ACC112 (cell line): ENCODE results near the gene OR4C45.
"Not testable (repeated sequence)": the region's sequence is repeated elsewhere in the genome, so short reads cannot be mapped to it uniquely, and the experiment has no call there.

ENCODE experiments used
- H2AFZ ChIP-seq: fragments of 200-600 bp; sonication (generic); one replicate; pipeline ENCODE4 v1.6.0; 2017; ENCODE audit warnings: antibody characterized with exemption, low read length; ENCODE audit not compliant: unreplicated experiment
- H3K27ac ChIP-seq: fragments of 200-600 bp; sonication (generic); 2 replicates; pipeline ENCODE4 v1.5.1; 2014; ENCODE audit warnings: low read depth, mild to moderate bottlenecking, antibody characterized with exemption, low read length, moderate library complexity
- H3K27me3 ChIP-seq: fragments of 200-600 bp; sonication (generic); 2 replicates; pipeline ENCODE4 v1.6.1; 2014; ENCODE audit warnings: mild to moderate bottlenecking, antibody characterized with exemption, low read length, moderate library complexity, mixed read lengths; ENCODE audit not compliant: insufficient read depth
- H3K36me3 ChIP-seq: fragments of 200-600 bp; sonication (generic); 2 replicates; pipeline ENCODE4 v1.6.1; 2016; ENCODE audit warnings: mild to moderate bottlenecking, antibody characterized with exemption, low read length, moderate library complexity, mixed read lengths; ENCODE audit not compliant: insufficient read depth
- H3K4me1 ChIP-seq: fragments of 200-600 bp; sonication (generic); one replicate; pipeline ENCODE4 v1.6.1; 2016; ENCODE audit warnings: low read length, mixed read lengths; ENCODE audit not compliant: insufficient read depth, unreplicated experiment, control insufficient read depth
- H3K4me3 ChIP-seq: fragments of 200-600 bp; sonication (generic); 2 replicates; pipeline ENCODE4 v1.5.1; 2014; ENCODE audit warnings: mild to moderate bottlenecking, low read depth, low read length
- H3K79me2 ChIP-seq: fragments of 200-600 bp; sonication (generic); one replicate; pipeline ENCODE4 v1.6.0; 2016; ENCODE audit warnings: low read length; ENCODE audit not compliant: control insufficient read depth, unreplicated experiment, insufficient read depth

The OR4C45 gene

DNA sequence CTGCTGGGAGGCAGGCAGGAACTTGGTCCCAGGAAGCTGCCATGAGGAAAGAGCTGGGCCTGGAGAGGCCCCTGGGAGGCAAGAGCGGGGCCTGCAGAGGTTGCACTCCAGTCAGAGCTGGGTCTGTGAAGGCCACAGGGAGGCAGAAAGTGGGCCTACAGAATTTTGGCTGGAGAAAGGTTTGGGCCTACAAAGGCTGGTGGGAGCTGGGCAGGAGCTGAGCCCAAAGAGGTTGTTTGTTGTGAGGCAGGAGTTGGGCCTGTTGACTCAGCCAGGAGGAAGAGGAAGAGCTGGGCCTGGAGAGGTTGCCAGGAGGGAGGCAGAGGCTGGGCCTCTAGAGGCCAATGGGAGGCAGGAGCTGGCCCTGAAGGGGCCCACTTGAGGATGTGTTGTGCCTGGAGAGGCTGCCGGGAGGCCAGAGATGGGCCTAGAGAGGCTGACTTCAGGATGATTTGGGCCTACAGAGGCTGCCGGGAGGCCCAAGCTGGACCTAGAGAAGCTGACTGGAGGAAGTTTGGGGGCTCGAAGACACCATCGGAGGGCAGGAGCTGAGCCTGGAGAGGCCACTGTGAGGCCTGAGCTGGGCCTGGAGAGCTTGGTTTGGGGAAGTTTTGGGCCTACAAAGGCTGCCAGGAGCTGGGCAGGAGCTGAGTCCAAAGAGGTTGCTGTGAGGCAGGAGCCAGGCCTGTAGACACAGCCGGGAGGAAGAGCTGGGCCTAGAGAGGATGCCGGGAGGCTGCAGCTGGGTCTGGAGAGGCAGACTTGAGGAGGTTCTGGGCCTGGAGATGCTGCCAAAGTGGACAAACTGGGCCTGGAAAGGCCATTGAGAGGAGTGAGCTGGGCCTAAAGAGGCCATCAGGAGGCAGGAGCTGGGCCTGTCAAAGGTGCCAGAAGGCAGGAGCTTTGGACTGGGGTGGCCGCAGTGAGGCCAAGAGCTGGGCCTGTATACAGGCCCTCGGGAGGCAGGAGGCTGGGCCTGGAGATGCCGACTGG, 40.7 kb downstream of the OR4C45 start:
- H3K4me1 ChIP-seq, result no peaks in the 10 kb centered on the region
- H3K27ac ChIP-seq, result no peak overlapping the region
- no peaks in the 10 kb centered on the region for H3K79me2 ChIP-seq
- H2AFZ ChIP-seq, result no peak overlapping the region
- H3K4me3 ChIP-seq, result no peak overlapping the region
- H3K27me3 ChIP-seq, result no peaks in the 10 kb centered on the region
- H3K36me3 ChIP-seq, result no peaks in the 10 kb centered on the region

DNA sequence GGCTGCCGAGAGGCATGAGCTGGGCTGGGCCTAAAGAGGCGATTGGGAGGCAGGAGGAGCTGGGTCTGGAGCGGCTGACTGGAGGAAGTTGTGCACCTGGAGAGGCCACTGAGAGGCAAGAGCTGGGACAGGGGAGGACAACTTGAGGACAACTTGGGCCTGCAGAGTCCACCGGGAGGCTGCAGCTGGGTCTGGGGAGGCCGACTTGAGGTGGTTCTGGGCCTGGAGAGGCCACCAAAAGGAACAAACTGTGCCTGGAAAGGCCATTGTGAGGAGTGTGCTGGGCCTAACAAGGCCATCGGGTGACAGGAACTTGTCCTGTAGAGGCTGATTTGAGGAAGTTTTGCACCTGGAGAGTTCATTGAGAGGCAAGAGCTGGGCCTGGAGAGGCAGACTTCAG, 41.5 kb downstream of the OR4C45 start:
- Histone ChIP-seq H3K4me3 (no peak overlapping the region), H3K36me3 (no peaks in the 10 kb centered on the region), H2AFZ (no peak overlapping the region), H3K27ac (no peak overlapping the region), H3K4me1 (no peaks in the 10 kb centered on the region), H3K27me3 (no peaks in the 10 kb centered on the region), H3K79me2 (no peaks in the 10 kb centered on the region)

DNA sequence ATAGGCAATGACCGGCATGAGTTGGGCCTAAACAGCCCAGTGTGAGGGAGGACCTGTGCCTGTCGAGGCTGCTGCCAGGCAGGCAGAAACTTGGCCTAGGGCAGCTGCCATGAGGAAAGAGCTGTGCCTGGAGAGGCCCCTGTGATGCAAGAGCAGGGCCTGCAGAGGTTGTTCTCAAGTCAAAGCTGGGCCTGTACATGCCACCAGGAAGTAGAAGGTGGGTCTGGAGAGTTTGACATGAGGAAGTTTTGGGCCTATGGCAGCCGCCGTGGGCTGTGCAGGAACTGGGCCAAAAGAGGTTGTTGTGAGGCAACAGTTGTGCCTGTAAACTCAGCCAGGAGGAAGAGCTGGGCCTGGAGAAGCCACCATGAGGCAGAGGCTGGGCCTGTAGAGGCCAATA, 43.2 kb downstream of the OR4C45 start:
- Histone ChIP-seq H3K27me3 (no peaks in the 10 kb centered on the region), H3K4me3 (no peak overlapping the region), H3K4me1 (no peaks in the 10 kb centered on the region), H3K27ac (no peak overlapping the region), H3K36me3 (no peaks in the 10 kb centered on the region), H2AFZ (no peak overlapping the region), H3K79me2 (no peaks in the 10 kb centered on the region)

DNA sequence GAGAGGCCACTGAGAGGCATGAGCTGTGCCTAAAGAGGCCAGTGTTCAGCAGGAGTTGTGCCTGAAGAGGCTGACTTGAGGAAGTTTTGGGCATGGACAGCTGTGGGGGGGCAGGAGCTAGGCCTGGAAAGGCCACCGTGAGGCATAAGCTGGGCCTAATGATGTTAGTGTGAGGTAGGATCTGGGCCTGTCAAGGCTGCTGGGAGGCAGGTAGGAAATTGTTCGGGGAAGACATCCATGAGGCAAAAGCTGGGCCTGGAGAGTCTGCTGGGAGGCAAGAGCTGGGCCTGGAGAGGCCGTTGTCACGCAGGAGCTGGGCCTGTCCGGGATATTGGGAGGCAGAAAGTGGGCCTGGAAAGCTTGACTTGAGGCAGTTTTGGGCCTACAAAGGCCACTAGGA, 44.9 kb downstream of the OR4C45 start:
- Histone ChIP-seq H2AFZ (no peak overlapping the region), H3K4me3 (no peak overlapping the region), H3K27ac (no peak overlapping the region), H3K27me3 (no peaks in the 10 kb centered on the region), H3K4me1 (no peaks in the 10 kb centered on the region), H3K36me3 (no peaks in the 10 kb centered on the region), H3K79me2 (no peaks in the 10 kb centered on the region)

DNA sequence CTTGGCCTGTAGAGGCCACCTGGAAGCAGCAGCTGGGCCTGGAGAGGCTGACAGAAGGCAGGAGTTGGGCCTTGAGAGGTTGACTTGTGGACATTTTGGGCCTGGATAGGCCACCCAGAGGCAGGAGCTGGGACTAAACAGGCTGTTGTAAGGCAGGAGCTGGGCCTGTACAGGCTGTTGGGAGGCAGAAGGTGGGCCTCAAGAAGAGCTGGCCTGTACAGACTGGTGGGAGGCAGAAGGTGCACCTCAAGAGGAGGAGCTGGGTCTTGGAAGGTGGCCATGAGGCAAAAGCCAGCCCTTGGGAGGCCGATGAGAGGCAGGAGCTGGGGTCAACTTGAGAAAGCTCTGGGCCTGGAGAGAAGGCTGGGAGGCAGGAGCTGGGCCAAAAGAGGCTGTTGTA, 45.3 kb downstream of the OR4C45 start:
- Histone ChIP-seq H3K27ac (peak overlapping the region; percentile 69; the same call in 1 of the 2 replicates), H3K4me3 (no peak overlapping the region), H3K4me1 (no peaks in the 10 kb centered on the region), H2AFZ (no peak overlapping the region), H3K36me3 (no peaks in the 10 kb centered on the region), H3K27me3 (no peaks in the 10 kb centered on the region), H3K79me2 (no peaks in the 10 kb centered on the region)

DNA sequence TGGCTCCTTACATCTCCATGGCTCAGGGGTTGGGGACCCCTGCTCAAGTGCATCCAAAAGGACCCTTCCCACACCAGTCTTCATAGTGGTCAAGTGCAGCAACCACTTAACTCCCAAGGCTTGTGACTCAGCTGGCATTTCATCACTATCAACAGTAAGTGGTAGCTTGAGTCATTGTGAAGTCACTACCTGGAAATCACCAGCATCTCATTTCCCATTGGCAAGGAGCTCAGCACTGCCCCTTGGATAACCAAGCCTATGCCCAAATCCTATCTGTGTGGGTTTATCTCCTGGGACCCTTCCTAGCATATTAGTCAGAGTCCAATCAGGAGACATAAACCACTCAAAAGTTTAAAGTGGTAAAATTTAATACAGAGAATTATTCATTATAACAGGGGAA, 46.3 kb downstream of the OR4C45 start:
- H3K27me3 ChIP-seq, H3K79me2 ChIP-seq, H2AFZ ChIP-seq, H3K36me3 ChIP-seq, H3K4me3 ChIP-seq, H3K4me1 ChIP-seq: not testable (repeated sequence)
- peak overlapping the region; percentile 69 for H3K27ac ChIP-seq

DNA sequence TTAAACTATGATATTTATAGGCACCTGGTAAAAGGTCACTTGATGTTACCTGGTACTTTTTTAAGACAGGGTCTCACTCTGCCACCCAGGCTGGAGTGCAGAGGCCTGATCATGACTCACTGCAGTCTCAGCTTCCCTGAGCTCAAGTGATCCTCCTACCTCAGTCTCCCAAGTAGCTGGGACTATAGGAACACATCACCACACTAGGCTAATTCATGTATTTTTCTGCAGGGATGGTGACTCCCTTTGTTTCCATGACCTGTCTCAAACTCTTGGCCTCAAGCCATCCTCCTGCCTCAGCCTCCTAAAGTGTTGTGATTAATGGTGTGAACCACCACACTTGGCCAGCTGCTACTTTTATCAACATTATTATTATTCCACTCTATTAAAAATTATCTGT, 47.6 kb downstream of the OR4C45 start:
- H3K4me3 ChIP-seq, result no peak overlapping the region
- H3K27me3 ChIP-seq, result no peaks in the 10 kb centered on the region
- no peaks in the 10 kb centered on the region for H3K79me2 ChIP-seq
- H3K27ac ChIP-seq, result peak overlapping the region; percentile 65
- H3K36me3 ChIP-seq, result no peaks in the 10 kb centered on the region
- no peak overlapping the region for H2AFZ ChIP-seq
- H3K4me1 ChIP-seq, result no peaks in the 10 kb centered on the region
